GM21576 (cell line): ENCODE measurements around the gene CLIC4.
"Not testable (repeated sequence)": the region's sequence is repeated elsewhere in the genome, so short reads cannot be mapped to it uniquely, and the experiment has no call there.

Experiments used
- ATAC-seq: cut with Tn5 transposase; IDR thresholded peaks from one replicate; pipeline ENCODE4 v1.9.1; 2021; ENCODE audit warnings: mild to moderate bottlenecking, moderate library complexity; ENCODE audit not compliant: unreplicated experiment

Gene CLIC4

GRCh38 chr1:24744911-24745710 is at the start of gene CLIC4:
Gene CLIC4, plus strand, starts transcription at chr1:24745447. Its CDS starts 107 bp downstream, at chr1:24745554.
- ATAC-seq, result peak; percentile 59

GRCh38 chr1:24696041-24696755 is 49.0 kb upstream of the CLIC4 start:
- no peak for ATAC-seq

- no peak for ATAC-seq
Measured at GRCh38 chr1:24696756-24697330, 48.4 kb upstream of the CLIC4 start.

GRCh38 chr1:24697453-24698001 is 47.7 kb upstream of the CLIC4 start:
- not testable (repeated sequence) for ATAC-seq

GRCh38 chr1:24698326-24698725 is 46.9 kb upstream of the CLIC4 start:
- not testable (repeated sequence) for ATAC-seq

GRCh38 chr1:24699628-24700027 is 45.6 kb upstream of the CLIC4 start:
- no peak for ATAC-seq

- no peak for ATAC-seq
Measured at GRCh38 chr1:24702511-24703293, 42.5 kb upstream of the CLIC4 start.

- ATAC-seq, result no peak
Measured at GRCh38 chr1:24704411-24705259, 40.6 kb upstream of the CLIC4 start.

- no peak for ATAC-seq
Measured at GRCh38 chr1:24705260-24706073, 39.8 kb upstream of the CLIC4 start.

GRCh38 chr1:24706074-24706389 is 39.2 kb upstream of the CLIC4 start:
- not testable (repeated sequence) for ATAC-seq

- no peak for ATAC-seq
Measured at GRCh38 chr1:24707687-24708086, 37.6 kb upstream of the CLIC4 start.

GRCh38 chr1:24708938-24709337 is 36.3 kb upstream of the CLIC4 start:
- no peak for ATAC-seq

GRCh38 chr1:24709791-24710441 is 35.3 kb upstream of the CLIC4 start:
- no peak for ATAC-seq

- ATAC-seq, result no peak
Measured at GRCh38 chr1:24711329-24711728, 33.9 kb upstream of the CLIC4 start.

- no peak for ATAC-seq
Measured at GRCh38 chr1:24713176-24713575, 32.1 kb upstream of the CLIC4 start.

- no peak for ATAC-seq
Measured at GRCh38 chr1:24713736-24714135, 31.5 kb upstream of the CLIC4 start.

GRCh38 chr1:24714859-24715520 is 30.3 kb upstream of the CLIC4 start:
- no peak for ATAC-seq

GRCh38 chr1:24715658-24716057 is 29.6 kb upstream of the CLIC4 start:
- ATAC-seq, result no peak
